Esophagus squamous epithelium (tissue), 5 donors: ENCODE results near the gene SPOCK1. TPM values are rescaled to one million over a fixed set of nuclear protein-coding genes. Genes with fewer than 3 reads are reported as not detected.

ENCODE experiments used
- DNase-seq: peaks from one replicate; lab custom pipeline; 2025; lab: John Stamatoyannopoulos, UW
- H3K27ac ChIP-seq, 4 donors: fragments of 200-600 bp; sonication (generic); one replicate each; pipeline ENCODE4 v1.5.1; 2016 to 2019; ENCODE audit warnings: mild to moderate bottlenecking in 1 of 4
- H3K27me3 ChIP-seq, 4 donors: fragments of 200-600 bp; sonication (generic); 1 replicate in 3 of 4; 2 replicates in 1 of 4; pipeline versions ENCODE4 v1.5.1 to v1.6.0; 2017 to 2021; ENCODE audit warnings: antibody characterized with exemption in 1 of 4
- H3K36me3 ChIP-seq, 3 donors: fragments of 200-600 bp; sonication (generic); one replicate each; pipeline ENCODE4 v1.5.1; 2016 to 2019
- H3K4me1 ChIP-seq, 3 donors: fragments of 200-600 bp; sonication (generic); one replicate each; pipeline ENCODE4 v1.5.1; 2017 to 2019
- H3K4me3 ChIP-seq, 4 donors: fragments of 200-600 bp; sonication (generic); 1 replicate in 3 of 4; 2 replicates in 1 of 4; pipeline ENCODE4 v1.5.1; 2016 to 2019; ENCODE audit warnings: mild to moderate bottlenecking in 2 of 4, moderate library complexity in 1 of 4
- H3K9me3 ChIP-seq, 3 donors: fragments of 200-600 bp; sonication (generic); one replicate each; pipeline ENCODE4 v1.5.1; 2016 to 2019
- CTCF ChIP-seq, 6 experiments: fragments of 450-650 bp in 4 of 6; fragments of 200-600 bp in 2 of 6; sonication (generic) in 2 of 6; IDR thresholded peaks; one replicate each; pipeline ENCODE4 v1.5.1; 2016 to 2019; ENCODE audit warnings: antibody characterized with exemption in 6 of 6, mild to moderate bottlenecking in 4 of 6, moderate library complexity in 4 of 6
- POLR2A ChIP-seq, 4 donors: fragments of 450-650 bp; IDR thresholded peaks; one replicate each; pipeline ENCODE4 v1.6.1; 2017; ENCODE audit warnings: antibody characterized with exemption in 4 of 4, mild to moderate bottlenecking in 4 of 4, moderate library complexity in 3 of 4
- WGBS, 2 donors: methylation state at CpG; one replicate each; pipeline ENCODE4 v1.1.5; 2018; 5-methylcytosine and 5-hydroxymethylcytosine counted together
- intact Hi-C: fragments of 100-400 bp; cut with DNase I; formaldehyde crosslinking; loops from one replicate; pipeline ENCODE4 v1.15.0; 2022
- total RNA-seq, 4 donors: library from RNA; depleted of rRNA; stranded (reverse); fragments of >200 nt; gene quantifications; one replicate each; pipeline ENCODE4 v1.1.0, GENCODE V29; 2016
- donor health status: DM: yes; HTN: yes; CAD: no.

The SPOCK1 gene
- total RNA-seq, 4 donors from 2014 or later = 0.99 to 21.9 (median 8.1) TPM

GRCh38 chr5:137409736-137410135 is 89.4 kb downstream of the SPOCK1 start:
- no peak for DNase-seq

GRCh38 chr5:137407090-137407489 is 92.0 kb downstream of the SPOCK1 start:
- intact Hi-C loops = no loop called here
- Histone ChIP-seq H3K27ac (no peak overlapping the region), H3K27me3 (no peaks in the 10 kb centered on the region), H3K4me3 (no peak overlapping the region), H3K9me3 (no peaks in the 10 kb centered on the region), H3K4me1 (no peaks in the 10 kb centered on the region), H3K36me3 (no peaks in the 10 kb centered on the region)
- no peak for TF ChIP-seq CTCF (IDR thresholded peaks at IDR 0.05)
- no peak for DNase-seq
- 46 to 61% methylated on average over 2 of the region's 2 CpGs for WGBS, 2 donors

More at GRCh38 chr5:137409736-137410135, 89.4 kb downstream of the SPOCK1 start:
- Histone ChIP-seq H3K27me3 (no peaks in the 10 kb centered on the region), H3K36me3 (no peaks in the 10 kb centered on the region), H3K9me3 (no peaks in the 10 kb centered on the region), H3K4me1 (no peaks in the 10 kb centered on the region), H3K27ac (no peak overlapping the region), H3K4me3 (no peak overlapping the region)
- intact Hi-C loops = no loop called here
- TF ChIP-seq CTCF (IDR thresholded peaks at IDR 0.05) = no peak
- no peak for TF ChIP-seq POLR2A (IDR thresholded peaks at IDR 0.05)

- TF ChIP-seq CTCF (IDR thresholded peaks at IDR 0.05) = no peak
- TF ChIP-seq POLR2A (IDR thresholded peaks at IDR 0.05) = no peak
- Histone ChIP-seq H3K27ac (no peak overlapping the region), H3K4me1 (no peaks in the 10 kb centered on the region), H3K36me3 (no peaks in the 10 kb centered on the region), H3K4me3 (no peak overlapping the region), H3K27me3 (no peaks in the 10 kb centered on the region), H3K9me3 (no peaks in the 10 kb centered on the region)
- DNase-seq = no peak
- WGBS, 2 donors = 41 to 73% methylated on average over 3 to 4 of the region's 10 CpGs
- intact Hi-C loops = no loop called here
Observed at GRCh38 chr5:137405393-137405792, 93.7 kb downstream of the SPOCK1 start.

- no peak for TF ChIP-seq POLR2A (IDR thresholded peaks at IDR 0.05)
- 69 to 81% methylated on average over 8 of the region's 8 CpGs for WGBS, 2 donors
- H3K27me3 ChIP-seq = no peaks in the 10 kb centered on the region
- no peaks in the 10 kb centered on the region for H3K4me1 ChIP-seq
- no peak for DNase-seq
- H3K27ac ChIP-seq = no peak overlapping the region
- intact Hi-C loops = no loop called here
- no peaks in the 10 kb centered on the region for H3K9me3 ChIP-seq
- H3K36me3 ChIP-seq = no peaks in the 10 kb centered on the region
- no peak overlapping the region for H3K4me3 ChIP-seq
Observed at GRCh38 chr5:137403869-137404268, 95.3 kb downstream of the SPOCK1 start.

- WGBS, 2 donors = 67 to 70% methylated on average over 5 of the region's 5 CpGs
- H3K27ac ChIP-seq = no peak overlapping the region
- intact Hi-C loops = no loop called here
- H3K27me3 ChIP-seq = no peaks in the 10 kb centered on the region
- TF ChIP-seq POLR2A (IDR thresholded peaks at IDR 0.05) (no peak), CTCF (IDR thresholded peaks at IDR 0.05) (no peak)
- H3K9me3 ChIP-seq = no peaks in the 10 kb centered on the region
- H3K4me1 ChIP-seq = no peaks in the 10 kb centered on the region
- no peak for DNase-seq
- no peak overlapping the region for H3K4me3 ChIP-seq
- no peaks in the 10 kb centered on the region for H3K36me3 ChIP-seq
Observed at GRCh38 chr5:137402436-137403187, 96.5 kb downstream of the SPOCK1 start.
